ENCODE data around the gene HNRNPLL. TPM values are rescaled to one million over a fixed set of nuclear protein-coding genes. Genes with fewer than 3 reads are reported as not detected.

HNRNPLL gene
- total RNA-seq, 1 donor from 2014 or later: 79.8 TPM

GRCh38 chr2:38629684-38630083, 27.0 kb upstream of the HNRNPLL start:
- Mint-ChIP-seq H3K27me3 (ENCODE audit: unreplicated experiment) (no peaks in the 10 kb centered on the region), H3K4me1 (ENCODE audit: low read depth, unreplicated experiment) (no peaks in the 10 kb centered on the region), H3K9me3 (ENCODE audit: unreplicated experiment) (peaks cover 2% of the 10 kb centered on the region), H3K27ac (ENCODE audit: unreplicated experiment) (no peak overlapping the region), H3K36me3 (ENCODE audit: unreplicated experiment) (no peaks in the 10 kb centered on the region), H3K4me3 (ENCODE audit: unreplicated experiment) (no peak overlapping the region)
- DNase-seq: no peak
- TF ChIP-seq, protein P1, sequence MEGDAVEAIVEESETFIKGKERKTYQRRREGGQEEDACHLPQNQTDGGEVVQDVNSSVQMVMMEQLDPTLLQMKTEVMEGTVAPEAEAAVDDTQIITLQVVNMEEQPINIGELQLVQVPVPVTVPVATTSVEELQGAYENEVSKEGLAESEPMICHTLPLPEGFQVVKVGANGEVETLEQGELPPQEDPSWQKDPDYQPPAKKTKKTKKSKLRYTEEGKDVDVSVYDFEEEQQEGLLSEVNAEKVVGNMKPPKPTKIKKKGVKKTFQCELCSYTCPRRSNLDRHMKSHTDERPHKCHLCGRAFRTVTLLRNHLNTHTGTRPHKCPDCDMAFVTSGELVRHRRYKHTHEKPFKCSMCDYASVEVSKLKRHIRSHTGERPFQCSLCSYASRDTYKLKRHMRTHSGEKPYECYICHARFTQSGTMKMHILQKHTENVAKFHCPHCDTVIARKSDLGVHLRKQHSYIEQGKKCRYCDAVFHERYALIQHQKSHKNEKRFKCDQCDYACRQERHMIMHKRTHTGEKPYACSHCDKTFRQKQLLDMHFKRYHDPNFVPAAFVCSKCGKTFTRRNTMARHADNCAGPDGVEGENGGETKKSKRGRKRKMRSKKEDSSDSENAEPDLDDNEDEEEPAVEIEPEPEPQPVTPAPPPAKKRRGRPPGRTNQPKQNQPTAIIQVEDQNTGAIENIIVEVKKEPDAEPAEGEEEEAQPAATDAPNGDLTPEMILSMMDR (IDR thresholded peaks at IDR 0.05; ENCODE audit: partially characterized antibody, unreplicated experiment): no peak

DNA sequence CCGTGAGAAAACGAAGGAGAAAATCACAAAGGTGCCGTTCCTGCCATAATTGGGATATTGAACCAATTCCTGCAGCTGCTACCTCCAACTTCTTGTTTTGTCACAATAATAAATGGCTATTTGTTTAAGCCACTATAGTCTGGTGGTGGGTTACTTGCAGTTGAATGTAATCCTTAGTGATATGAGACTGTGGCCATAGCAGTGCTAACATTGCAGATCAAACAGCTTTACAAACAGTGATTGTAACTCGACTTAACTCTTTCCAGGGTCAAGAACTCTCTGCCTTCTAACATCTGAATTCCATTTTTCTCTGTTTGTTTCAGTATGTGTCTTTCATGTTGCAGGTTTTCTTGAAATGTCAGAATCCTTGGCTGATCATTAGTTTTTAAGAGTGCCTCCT, 24.7 kb upstream of the HNRNPLL start:
- TF ChIP-seq, protein P1 (IDR thresholded peaks at IDR 0.05; ENCODE audit: partially characterized antibody, unreplicated experiment): no peak
- no peaks in the 10 kb centered on the region for H3K4me1 Mint-ChIP-seq (ENCODE audit: low read depth, unreplicated experiment)
- peaks cover 2% of the 10 kb centered on the region for H3K9me3 Mint-ChIP-seq (ENCODE audit: unreplicated experiment)
- H3K4me3 Mint-ChIP-seq (ENCODE audit: unreplicated experiment): no peak overlapping the region
- H3K27ac Mint-ChIP-seq (ENCODE audit: unreplicated experiment): no peak overlapping the region
- DNase-seq: no peak
- no peaks in the 10 kb centered on the region for H3K27me3 Mint-ChIP-seq (ENCODE audit: unreplicated experiment)
- H3K36me3 Mint-ChIP-seq (ENCODE audit: unreplicated experiment): no peaks in the 10 kb centered on the region

DNA sequence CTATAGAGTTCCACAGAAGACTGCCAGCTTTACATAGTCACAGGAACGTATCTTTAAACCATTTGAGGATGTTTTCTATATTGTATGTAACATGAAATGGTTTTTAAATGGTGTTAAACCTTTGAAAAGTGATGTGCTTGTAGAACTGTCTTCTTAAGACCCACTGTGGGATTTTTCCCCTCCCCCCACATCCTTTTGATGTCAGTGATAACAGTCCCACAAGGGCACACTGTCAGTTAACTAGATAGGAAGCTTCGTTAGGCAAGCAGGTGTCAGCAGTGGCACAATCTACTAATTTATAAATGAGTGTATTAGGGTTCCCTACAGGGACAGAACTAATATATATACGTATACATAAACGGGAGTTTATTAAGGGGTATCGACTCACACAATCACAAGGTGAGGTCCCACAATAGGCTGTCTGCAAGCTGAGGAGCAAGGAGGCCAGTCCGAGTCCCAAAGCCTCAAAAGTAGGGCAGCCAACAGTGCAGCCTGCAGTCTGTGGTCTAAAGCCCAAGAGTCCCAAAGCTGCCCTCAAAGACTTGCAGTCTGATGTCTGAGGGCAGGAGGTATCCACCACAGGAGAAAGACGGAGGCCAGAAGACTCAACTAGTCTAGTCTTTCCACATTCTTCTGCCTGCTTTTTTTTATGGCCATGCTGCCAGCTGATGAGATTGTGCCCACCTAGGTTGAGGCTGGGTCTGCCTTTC, 23.8 kb upstream of the HNRNPLL start:
- H3K9me3 Mint-ChIP-seq (ENCODE audit: unreplicated experiment): peaks cover 2% of the 10 kb centered on the region
- no peaks in the 10 kb centered on the region for H3K27me3 Mint-ChIP-seq (ENCODE audit: unreplicated experiment)
- H3K27ac Mint-ChIP-seq (ENCODE audit: unreplicated experiment): no peak overlapping the region
- H3K4me1 Mint-ChIP-seq (ENCODE audit: low read depth, unreplicated experiment): no peaks in the 10 kb centered on the region
- no peak for DNase-seq
- H3K36me3 Mint-ChIP-seq (ENCODE audit: unreplicated experiment): no peaks in the 10 kb centered on the region
- H3K4me3 Mint-ChIP-seq (ENCODE audit: unreplicated experiment): no peak overlapping the region
- TF ChIP-seq, protein P1 (IDR thresholded peaks at IDR 0.05; ENCODE audit: partially characterized antibody, unreplicated experiment): no peak

DNA sequence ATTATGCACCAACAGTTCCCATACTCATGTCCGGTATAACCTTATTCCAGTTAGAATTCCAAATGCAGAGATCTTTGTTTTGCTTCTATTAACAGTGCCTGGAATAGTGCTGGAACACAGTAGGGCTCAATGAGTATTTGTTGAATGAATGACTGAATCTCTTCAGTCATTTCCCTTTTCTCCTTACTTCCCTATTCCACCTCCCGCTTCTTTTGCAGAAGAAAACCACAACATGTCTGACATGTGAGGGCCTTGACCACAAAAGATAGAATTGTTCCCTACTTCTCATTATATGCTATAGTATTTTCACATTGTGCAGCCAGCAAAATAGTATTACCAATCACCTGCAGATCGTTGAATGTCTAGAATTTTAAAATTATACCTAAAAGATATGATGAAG, 19.5 kb upstream of the HNRNPLL start:
- DNase-seq: no peak
- no peak overlapping the region for H3K4me3 Mint-ChIP-seq (ENCODE audit: unreplicated experiment)
- no peaks in the 10 kb centered on the region for H3K36me3 Mint-ChIP-seq (ENCODE audit: unreplicated experiment)
- H3K9me3 Mint-ChIP-seq (ENCODE audit: unreplicated experiment): no peaks in the 10 kb centered on the region
- H3K27ac Mint-ChIP-seq (ENCODE audit: unreplicated experiment): no peak overlapping the region
- no peaks in the 10 kb centered on the region for H3K27me3 Mint-ChIP-seq (ENCODE audit: unreplicated experiment)
- TF ChIP-seq, protein P1 (IDR thresholded peaks at IDR 0.05; ENCODE audit: partially characterized antibody, unreplicated experiment): no peak
- H3K4me1 Mint-ChIP-seq (ENCODE audit: low read depth, unreplicated experiment): no peaks in the 10 kb centered on the region

GRCh38 chr2:38621018-38621417, 18.3 kb upstream of the HNRNPLL start:
- no peak overlapping the region for H3K4me3 Mint-ChIP-seq (ENCODE audit: unreplicated experiment)

More at GRCh38 chr2:38621018-38621417, 18.3 kb upstream of the HNRNPLL start:
- no peaks in the 10 kb centered on the region for H3K27me3 Mint-ChIP-seq (ENCODE audit: unreplicated experiment)
- no peak for DNase-seq
- no peaks in the 10 kb centered on the region for H3K4me1 Mint-ChIP-seq (ENCODE audit: low read depth, unreplicated experiment)
- no peaks in the 10 kb centered on the region for H3K9me3 Mint-ChIP-seq (ENCODE audit: unreplicated experiment)
- H3K36me3 Mint-ChIP-seq (ENCODE audit: unreplicated experiment): no peaks in the 10 kb centered on the region
- H3K27ac Mint-ChIP-seq (ENCODE audit: unreplicated experiment): no peak overlapping the region
- TF ChIP-seq, protein P1 (IDR thresholded peaks at IDR 0.05; ENCODE audit: partially characterized antibody, unreplicated experiment): no peak
